ENCODE data around the gene HIGD2A. TPM values are rescaled to one million over a fixed set of nuclear protein-coding genes. Genes with fewer than 3 reads are reported as not detected.
A peak's percentile ranks its signal among the peaks of the same experiment; 100 is the strongest.

The HIGD2A gene
- polyA plus RNA-seq, 1 of the 3 experiments (the other 2 are of a cell fraction), result 211 TPM

DNA sequence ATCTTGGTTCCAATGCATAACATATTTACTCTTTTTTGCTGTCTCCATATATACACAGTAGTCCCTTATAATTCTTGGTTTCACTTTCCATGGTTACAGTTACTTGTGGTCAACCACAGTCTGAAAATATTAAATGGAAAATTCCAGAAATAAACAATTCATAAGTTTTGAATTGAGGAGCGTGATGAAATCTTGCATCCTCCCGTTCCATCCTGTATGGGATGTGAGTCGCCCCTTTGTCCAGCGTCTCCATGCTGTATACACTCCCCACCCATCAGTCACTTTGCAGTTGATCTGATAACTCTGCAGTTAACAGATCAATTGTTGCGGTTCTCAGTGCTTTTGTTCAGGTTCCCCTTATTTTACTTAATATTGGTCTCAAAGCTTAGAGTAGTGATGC lies 48.1 kb downstream of the HIGD2A start (continued):
- TF ChIP-seq, protein P1, sequence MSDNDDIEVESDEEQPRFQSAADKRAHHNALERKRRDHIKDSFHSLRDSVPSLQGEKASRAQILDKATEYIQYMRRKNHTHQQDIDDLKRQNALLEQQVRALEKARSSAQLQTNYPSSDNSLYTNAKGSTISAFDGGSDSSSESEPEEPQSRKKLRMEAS (IDR thresholded peaks at IDR 0.05; ENCODE audit: low read depth), result no peak
- TF ChIP-seq, protein P2, sequence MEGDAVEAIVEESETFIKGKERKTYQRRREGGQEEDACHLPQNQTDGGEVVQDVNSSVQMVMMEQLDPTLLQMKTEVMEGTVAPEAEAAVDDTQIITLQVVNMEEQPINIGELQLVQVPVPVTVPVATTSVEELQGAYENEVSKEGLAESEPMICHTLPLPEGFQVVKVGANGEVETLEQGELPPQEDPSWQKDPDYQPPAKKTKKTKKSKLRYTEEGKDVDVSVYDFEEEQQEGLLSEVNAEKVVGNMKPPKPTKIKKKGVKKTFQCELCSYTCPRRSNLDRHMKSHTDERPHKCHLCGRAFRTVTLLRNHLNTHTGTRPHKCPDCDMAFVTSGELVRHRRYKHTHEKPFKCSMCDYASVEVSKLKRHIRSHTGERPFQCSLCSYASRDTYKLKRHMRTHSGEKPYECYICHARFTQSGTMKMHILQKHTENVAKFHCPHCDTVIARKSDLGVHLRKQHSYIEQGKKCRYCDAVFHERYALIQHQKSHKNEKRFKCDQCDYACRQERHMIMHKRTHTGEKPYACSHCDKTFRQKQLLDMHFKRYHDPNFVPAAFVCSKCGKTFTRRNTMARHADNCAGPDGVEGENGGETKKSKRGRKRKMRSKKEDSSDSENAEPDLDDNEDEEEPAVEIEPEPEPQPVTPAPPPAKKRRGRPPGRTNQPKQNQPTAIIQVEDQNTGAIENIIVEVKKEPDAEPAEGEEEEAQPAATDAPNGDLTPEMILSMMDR (IDR thresholded peaks at IDR 0.05), result no peak

DNA sequence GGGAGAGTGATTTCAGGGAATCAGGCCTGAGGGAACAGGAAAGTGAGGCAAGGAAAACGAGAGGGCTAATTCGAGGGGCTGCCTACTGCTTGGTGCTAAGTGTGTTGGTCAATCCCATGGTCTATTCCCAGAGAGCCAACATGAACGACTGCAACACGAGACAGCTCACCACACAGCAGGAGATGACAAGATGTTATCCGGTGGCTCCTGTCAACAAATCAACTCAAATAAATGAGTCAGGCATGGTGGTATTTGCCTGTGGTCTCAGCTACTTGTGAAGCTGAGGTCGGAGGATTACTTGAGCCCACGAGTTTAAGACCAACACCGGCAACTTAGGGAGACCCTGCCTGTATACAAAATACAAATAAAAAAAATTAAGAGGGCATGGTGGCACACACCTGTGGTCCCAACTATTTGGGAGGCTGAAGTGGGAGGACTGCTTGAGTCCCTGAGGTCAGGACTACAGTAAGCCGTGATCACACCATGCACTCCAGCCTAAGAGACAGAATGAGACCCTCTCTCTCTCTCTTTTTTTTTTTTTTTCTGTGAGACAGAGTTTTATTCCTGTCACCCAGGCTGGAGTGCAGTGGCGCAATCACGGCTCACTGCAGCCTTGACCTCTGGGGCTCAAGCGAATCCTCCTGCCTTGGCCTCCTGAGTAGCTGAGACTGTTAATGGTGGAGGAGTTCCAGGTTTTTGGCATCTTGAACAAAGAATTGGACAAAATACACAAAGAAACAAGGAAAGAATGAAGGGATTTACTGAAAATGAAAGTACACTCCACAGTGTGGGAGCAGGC lies 50.6 kb downstream of the HIGD2A start:
- CTCF ChIA-PET, result interaction anchor here (0.6 to 1.1 kb wide), 3 partner anchors 21 to 636 kb away, joined by 3 read pairs; no protein-coding TSS in a partner anchor

More for the DNA sequence above, 50.6 kb downstream of the HIGD2A start:
- Histone ChIP-seq H3K4me2 (no peak overlapping the region), H3K36me3 (replicated peaks in 1 of 2; ENCODE audit: control insufficient read depth in 1 of 2, insufficient read depth in 2 of 2, low read length in 1 of 2) (no peaks in the 10 kb centered on the region), H3K9me2 (no peaks in the 10 kb centered on the region), H3K4me3 (ENCODE audit: low read depth in 2 of 2, low read length in 1 of 2) (no peak overlapping the region), H2AFZ (ENCODE audit: low read depth) (no peak overlapping the region), H3K9ac (no peak overlapping the region), H3K4me1 (ENCODE audit: control insufficient read depth in 1 of 2, insufficient read depth in 2 of 2, low read depth in 1 of 2, low read length in 1 of 2) (no peaks in the 10 kb centered on the region), H4K20me1 (ENCODE audit: insufficient read depth) (no peaks in the 10 kb centered on the region), H3K9me3 (no peaks in the 10 kb centered on the region), H3K79me2 (ENCODE audit: insufficient read depth) (no peaks in the 10 kb centered on the region), H3K27ac (ENCODE audit: low read depth in 2 of 2, low read length in 1 of 2) (no peak overlapping the region), H3F3A (replicated peaks; ENCODE audit: insufficient read depth) (peaks cover 13% of the 10 kb centered on the region), H3K27me3 (ENCODE audit: insufficient read depth) (no peaks in the 10 kb centered on the region)
- no peak for DNase-seq
- WGBS (ENCODE audit: low lambda C conversion rate), result 49% methylated on average over 12 of the region's 12 CpGs
- TF ChIP-seq MXI1 (IDR thresholded peaks at IDR 0.05; ENCODE audit: low read depth, low read length) (no peak), JUND (IDR thresholded peaks at IDR 0.05) (peak; percentile 55), FOXJ3 (CRISPR knock-in tag; IDR thresholded peaks at IDR 0.05) (no peak), CHD2 (IDR thresholded peaks at IDR 0.05; ENCODE audit: low read length, partially characterized antibody) (no peak), TCF12 (IDR thresholded peaks at IDR 0.05) (peak; percentile 72), FOSL2 (IDR thresholded peaks at IDR 0.05; ENCODE audit: borderline replicate concordance, low read depth) (peak; percentile 44; the same call in 1 of the 2 replicates), POLR2AphosphoS5 (IDR thresholded peaks at IDR 0.05; ENCODE audit: low read depth, low read length) (0 out of 2 replicates have a peak, but pooled peaks have one; percentile 29), NFIC (IDR thresholded peaks at IDR 0.05; ENCODE audit: borderline replicate concordance) (no peak), FOXM1 (IDR thresholded peaks at IDR 0.05; ENCODE audit: low read depth) (no peak), GABPA (IDR thresholded peaks at IDR 0.05; ENCODE audit: low read depth) (no peak)
- TF ChIP-seq, protein P3, sequence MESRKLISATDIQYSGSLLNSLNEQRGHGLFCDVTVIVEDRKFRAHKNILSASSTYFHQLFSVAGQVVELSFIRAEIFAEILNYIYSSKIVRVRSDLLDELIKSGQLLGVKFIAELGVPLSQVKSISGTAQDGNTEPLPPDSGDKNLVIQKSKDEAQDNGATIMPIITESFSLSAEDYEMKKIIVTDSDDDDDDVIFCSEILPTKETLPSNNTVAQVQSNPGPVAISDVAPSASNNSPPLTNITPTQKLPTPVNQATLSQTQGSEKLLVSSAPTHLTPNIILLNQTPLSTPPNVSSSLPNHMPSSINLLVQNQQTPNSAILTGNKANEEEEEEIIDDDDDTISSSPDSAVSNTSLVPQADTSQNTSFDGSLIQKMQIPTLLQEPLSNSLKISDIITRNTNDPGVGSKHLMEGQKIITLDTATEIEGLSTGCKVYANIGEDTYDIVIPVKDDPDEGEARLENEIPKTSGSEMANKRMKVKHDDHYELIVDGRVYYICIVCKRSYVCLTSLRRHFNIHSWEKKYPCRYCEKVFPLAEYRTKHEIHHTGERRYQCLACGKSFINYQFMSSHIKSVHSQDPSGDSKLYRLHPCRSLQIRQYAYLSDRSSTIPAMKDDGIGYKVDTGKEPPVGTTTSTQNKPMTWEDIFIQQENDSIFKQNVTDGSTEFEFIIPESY (IDR thresholded peaks at IDR 0.05; ENCODE audit: borderline replicate concordance, low read depth), result peak; percentile 34; the same call in 1 of the 2 replicates
- TF ChIP-seq, protein P4, sequence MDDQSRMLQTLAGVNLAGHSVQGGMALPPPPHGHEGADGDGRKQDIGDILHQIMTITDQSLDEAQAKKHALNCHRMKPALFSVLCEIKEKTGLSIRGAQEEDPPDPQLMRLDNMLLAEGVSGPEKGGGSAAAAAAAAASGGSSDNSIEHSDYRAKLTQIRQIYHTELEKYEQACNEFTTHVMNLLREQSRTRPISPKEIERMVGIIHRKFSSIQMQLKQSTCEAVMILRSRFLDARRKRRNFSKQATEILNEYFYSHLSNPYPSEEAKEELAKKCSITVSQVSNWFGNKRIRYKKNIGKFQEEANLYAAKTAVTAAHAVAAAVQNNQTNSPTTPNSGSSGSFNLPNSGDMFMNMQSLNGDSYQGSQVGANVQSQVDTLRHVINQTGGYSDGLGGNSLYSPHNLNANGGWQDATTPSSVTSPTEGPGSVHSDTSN (IDR thresholded peaks at IDR 0.05), result peak; percentile 87
- TF ChIP-seq, protein P5, sequence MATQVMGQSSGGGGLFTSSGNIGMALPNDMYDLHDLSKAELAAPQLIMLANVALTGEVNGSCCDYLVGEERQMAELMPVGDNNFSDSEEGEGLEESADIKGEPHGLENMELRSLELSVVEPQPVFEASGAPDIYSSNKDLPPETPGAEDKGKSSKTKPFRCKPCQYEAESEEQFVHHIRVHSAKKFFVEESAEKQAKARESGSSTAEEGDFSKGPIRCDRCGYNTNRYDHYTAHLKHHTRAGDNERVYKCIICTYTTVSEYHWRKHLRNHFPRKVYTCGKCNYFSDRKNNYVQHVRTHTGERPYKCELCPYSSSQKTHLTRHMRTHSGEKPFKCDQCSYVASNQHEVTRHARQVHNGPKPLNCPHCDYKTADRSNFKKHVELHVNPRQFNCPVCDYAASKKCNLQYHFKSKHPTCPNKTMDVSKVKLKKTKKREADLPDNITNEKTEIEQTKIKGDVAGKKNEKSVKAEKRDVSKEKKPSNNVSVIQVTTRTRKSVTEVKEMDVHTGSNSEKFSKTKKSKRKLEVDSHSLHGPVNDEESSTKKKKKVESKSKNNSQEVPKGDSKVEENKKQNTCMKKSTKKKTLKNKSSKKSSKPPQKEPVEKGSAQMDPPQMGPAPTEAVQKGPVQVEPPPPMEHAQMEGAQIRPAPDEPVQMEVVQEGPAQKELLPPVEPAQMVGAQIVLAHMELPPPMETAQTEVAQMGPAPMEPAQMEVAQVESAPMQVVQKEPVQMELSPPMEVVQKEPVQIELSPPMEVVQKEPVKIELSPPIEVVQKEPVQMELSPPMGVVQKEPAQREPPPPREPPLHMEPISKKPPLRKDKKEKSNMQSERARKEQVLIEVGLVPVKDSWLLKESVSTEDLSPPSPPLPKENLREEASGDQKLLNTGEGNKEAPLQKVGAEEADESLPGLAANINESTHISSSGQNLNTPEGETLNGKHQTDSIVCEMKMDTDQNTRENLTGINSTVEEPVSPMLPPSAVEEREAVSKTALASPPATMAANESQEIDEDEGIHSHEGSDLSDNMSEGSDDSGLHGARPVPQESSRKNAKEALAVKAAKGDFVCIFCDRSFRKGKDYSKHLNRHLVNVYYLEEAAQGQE (IDR thresholded peaks at IDR 0.05; ENCODE audit: low read depth, low read length), result peak; percentile 33; the same call in 1 of the 2 replicates
- POLR2A ChIA-PET, result no interaction called here

Measured in SK-N-SH (cell line).